Measurements from ENCODE around the gene SH3BP4. TPM values are rescaled to one million over a fixed set of nuclear protein-coding genes. Genes with fewer than 3 reads are reported as not detected.

Gene SH3BP4
- total RNA-seq, 1 donor from 2014 or later = 1.1 TPM

DNA sequence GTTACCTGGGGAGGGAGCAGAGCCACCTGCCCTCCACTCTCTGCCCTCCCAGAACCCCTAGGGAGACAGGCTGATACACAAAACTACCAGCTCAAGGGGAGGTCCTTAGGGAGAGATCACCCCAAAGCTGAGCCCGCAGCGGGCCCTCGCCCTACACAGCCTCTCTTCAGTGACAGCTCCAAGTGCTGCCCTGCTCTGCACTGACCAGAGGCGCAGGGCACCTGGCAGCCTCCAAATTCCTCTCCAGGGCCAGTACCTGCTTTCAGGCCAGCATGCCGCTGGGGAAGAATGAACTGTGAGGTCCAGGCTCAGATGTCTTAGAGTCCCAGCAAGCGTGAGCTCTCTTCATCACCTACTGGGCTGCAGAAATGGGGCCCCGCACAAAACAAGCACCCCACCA, 11.3 kb upstream of the SH3BP4 start:
- no peak overlapping the region for H3K4me3 Mint-ChIP-seq
- ChIA-PET CTCF (no interaction called here), POLR2A (no interaction called here)
- DNase-seq (no peak), ATAC-seq (ENCODE audit: low read depth) (no peak)
- intact Hi-C loops (cut with micrococcal nuclease) = no loop called here
- peaks cover 7% of the 10 kb centered on the region for H3K27me3 Mint-ChIP-seq
- H3K4me1 Mint-ChIP-seq = no peaks in the 10 kb centered on the region
- TF ChIP-seq, protein P1, sequence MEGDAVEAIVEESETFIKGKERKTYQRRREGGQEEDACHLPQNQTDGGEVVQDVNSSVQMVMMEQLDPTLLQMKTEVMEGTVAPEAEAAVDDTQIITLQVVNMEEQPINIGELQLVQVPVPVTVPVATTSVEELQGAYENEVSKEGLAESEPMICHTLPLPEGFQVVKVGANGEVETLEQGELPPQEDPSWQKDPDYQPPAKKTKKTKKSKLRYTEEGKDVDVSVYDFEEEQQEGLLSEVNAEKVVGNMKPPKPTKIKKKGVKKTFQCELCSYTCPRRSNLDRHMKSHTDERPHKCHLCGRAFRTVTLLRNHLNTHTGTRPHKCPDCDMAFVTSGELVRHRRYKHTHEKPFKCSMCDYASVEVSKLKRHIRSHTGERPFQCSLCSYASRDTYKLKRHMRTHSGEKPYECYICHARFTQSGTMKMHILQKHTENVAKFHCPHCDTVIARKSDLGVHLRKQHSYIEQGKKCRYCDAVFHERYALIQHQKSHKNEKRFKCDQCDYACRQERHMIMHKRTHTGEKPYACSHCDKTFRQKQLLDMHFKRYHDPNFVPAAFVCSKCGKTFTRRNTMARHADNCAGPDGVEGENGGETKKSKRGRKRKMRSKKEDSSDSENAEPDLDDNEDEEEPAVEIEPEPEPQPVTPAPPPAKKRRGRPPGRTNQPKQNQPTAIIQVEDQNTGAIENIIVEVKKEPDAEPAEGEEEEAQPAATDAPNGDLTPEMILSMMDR (IDR thresholded peaks at IDR 0.05) = no peak
- H3K36me3 Mint-ChIP-seq (ENCODE audit: low read depth) = no peaks in the 10 kb centered on the region
- no peak overlapping the region for H3K27ac Mint-ChIP-seq
- H3K9me3 Mint-ChIP-seq = peaks cover 6% of the 10 kb centered on the region

DNA sequence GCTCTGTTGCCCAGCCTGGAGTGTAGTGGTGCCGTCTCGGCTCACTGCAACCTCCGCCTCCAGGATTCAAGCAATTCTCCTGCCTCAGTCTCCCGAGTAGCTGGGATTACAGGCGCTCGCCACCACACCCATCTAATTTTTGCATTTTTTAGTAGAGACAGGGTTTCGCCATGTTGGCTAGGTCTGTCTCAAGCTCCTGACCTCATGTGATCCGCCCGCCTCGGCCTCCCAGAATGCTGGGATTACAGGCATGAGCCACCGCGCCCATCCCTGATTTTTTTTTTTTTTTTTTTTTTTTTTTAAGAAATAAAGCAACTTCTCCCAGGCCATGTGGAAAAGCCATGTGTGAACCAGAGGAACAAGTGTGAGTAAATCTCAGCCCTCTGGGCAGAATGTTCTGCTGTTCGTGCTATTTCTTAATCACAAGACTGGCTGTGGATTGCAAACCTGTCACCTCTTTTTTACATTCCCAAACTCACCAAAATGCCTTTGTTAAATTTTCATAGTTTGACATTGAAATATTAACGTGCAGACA, 6.4 kb upstream of the SH3BP4 start:
- Mint-ChIP-seq H3K9me3 (peaks cover 6% of the 10 kb centered on the region), H3K27ac (no peak overlapping the region), H3K4me3 (no peak overlapping the region), H3K27me3 (peaks cover 36% of the 10 kb centered on the region), H3K4me1 (no peaks in the 10 kb centered on the region), H3K36me3 (ENCODE audit: low read depth) (no peaks in the 10 kb centered on the region)
- ChIA-PET CTCF (no interaction called here), POLR2A (no interaction called here)
- no peak for DNase-seq
- intact Hi-C loops (cut with micrococcal nuclease) = no loop called here
- ATAC-seq (ENCODE audit: low read depth) = no peak
- TF ChIP-seq, protein P1 (IDR thresholded peaks at IDR 0.05) = no peak

DNA sequence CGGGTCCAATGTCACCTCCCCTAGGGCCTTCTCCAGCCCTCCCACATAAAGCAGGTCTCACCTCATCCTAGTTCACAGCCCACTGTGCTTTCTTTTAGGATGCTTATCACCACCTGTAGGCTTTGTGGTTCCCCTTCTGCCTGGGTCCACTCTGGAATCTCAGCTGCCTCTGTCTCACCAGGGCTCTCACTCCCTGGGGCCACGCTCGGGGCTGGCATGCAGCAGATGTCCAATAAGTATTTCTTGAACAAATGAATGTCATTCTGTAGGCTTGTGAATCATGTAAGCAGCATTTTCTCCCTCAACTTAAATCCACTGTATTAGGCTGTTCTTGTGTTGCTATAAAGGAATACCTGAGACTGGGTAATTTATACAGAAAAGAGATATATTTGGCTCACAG, 4.3 kb upstream of the SH3BP4 start:
- H3K4me1 Mint-ChIP-seq = peaks cover 7% of the 10 kb centered on the region
- POLR2A ChIA-PET = no interaction called here
- H3K27ac Mint-ChIP-seq = no peak overlapping the region
- peaks cover 6% of the 10 kb centered on the region for H3K9me3 Mint-ChIP-seq
- TF ChIP-seq, protein P1 (IDR thresholded peaks at IDR 0.05) = no peak
- DNase-seq = no peak
- no peaks in the 10 kb centered on the region for H3K36me3 Mint-ChIP-seq (ENCODE audit: low read depth)
- peaks cover 43% of the 10 kb centered on the region for H3K27me3 Mint-ChIP-seq
- CTCF ChIA-PET = no interaction called here
- no peak for ATAC-seq (ENCODE audit: low read depth)
- no peak overlapping the region for H3K4me3 Mint-ChIP-seq
- intact Hi-C loops (cut with micrococcal nuclease) = no loop called here

DNA sequence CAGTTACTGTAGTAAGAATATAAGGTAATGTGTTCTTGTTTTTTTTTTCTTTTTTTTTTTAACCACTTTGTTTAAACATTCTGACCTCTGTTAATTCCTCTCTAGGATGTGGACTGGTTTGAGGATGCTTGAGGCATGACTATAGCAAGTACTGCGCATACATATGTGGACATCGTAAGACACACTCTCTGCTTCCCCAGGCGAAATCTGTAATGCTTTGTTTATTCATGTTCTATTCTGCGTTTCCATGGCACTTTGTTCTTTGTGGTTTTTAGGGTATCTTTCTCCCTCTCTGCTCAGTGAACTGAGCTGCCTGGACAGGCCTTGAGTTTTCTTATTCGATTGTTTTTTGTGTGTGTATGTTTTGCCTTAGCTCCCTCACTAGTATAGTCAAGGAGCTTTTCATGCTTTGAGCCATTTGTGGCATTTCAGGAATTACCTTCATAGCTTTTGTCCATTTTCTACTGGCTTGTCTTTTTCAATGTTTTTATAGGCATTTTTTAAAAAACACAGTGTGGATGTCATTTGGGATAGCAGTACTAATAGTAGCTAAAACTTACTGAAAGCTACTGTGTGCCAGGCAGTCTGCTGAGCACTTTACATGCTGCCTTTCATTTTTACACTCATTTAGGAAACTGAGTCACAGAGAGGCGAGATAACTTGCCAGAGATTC, 1.9 kb upstream of the SH3BP4 start:
- no peaks in the 10 kb centered on the region for H3K9me3 Mint-ChIP-seq
- intact Hi-C loops (cut with micrococcal nuclease) = loop anchor here (5.0 kb wide), 2 partner anchors 97 to 398 kb away; no protein-coding TSS in a partner anchor
- ChIA-PET POLR2A (no interaction called here), CTCF (no interaction called here)
- H3K27me3 Mint-ChIP-seq = peaks cover 54% of the 10 kb centered on the region
- ATAC-seq (ENCODE audit: low read depth) (no peak), DNase-seq (no peak)
- TF ChIP-seq, protein P1 (IDR thresholded peaks at IDR 0.05) = no peak
- no peak overlapping the region for H3K27ac Mint-ChIP-seq
- peaks cover 15% of the 10 kb centered on the region for H3K4me1 Mint-ChIP-seq
- H3K36me3 Mint-ChIP-seq (ENCODE audit: low read depth) = no peaks in the 10 kb centered on the region
- peak overlapping the region; percentile 3 for H3K4me3 Mint-ChIP-seq

DNA sequence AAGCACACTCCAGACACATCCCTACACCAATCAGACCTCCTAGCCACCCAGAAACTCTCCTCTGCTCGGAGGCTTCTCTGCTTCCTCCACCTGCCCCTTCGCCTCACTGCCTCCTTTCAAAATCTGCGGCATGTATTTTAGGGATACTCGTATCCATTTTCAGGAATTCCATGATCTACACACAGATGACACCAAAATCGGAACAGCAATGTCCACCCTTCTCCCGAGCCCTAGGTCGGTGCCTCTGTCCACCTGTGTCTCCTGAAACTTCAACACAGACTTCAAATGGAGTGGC, 1.4 kb upstream of the SH3BP4 start:
- peaks cover 58% of the 10 kb centered on the region for H3K27me3 Mint-ChIP-seq
- intact Hi-C loops (cut with micrococcal nuclease) = loop anchor here (5.0 kb wide), 2 partner anchors 97 to 398 kb away; no protein-coding TSS in a partner anchor
- H3K27ac Mint-ChIP-seq = peak overlapping the region; percentile 4
- H3K4me1 Mint-ChIP-seq = peaks cover 15% of the 10 kb centered on the region
- CTCF ChIA-PET = no interaction called here
- POLR2A ChIA-PET = no interaction called here
- ATAC-seq (ENCODE audit: low read depth) (no peak), DNase-seq (no peak)
- H3K9me3 Mint-ChIP-seq = no peaks in the 10 kb centered on the region
- peak overlapping the region; percentile 3 for H3K4me3 Mint-ChIP-seq
- no peaks in the 10 kb centered on the region for H3K36me3 Mint-ChIP-seq (ENCODE audit: low read depth)
- TF ChIP-seq, protein P1 (IDR thresholded peaks at IDR 0.05) = no peak

Measured in activated B cell treated with CpG ODN at 0.5 μM for 24 hours (primary cell).